ENCODE results near the gene MOB1B.

MOB1B gene

DNA sequence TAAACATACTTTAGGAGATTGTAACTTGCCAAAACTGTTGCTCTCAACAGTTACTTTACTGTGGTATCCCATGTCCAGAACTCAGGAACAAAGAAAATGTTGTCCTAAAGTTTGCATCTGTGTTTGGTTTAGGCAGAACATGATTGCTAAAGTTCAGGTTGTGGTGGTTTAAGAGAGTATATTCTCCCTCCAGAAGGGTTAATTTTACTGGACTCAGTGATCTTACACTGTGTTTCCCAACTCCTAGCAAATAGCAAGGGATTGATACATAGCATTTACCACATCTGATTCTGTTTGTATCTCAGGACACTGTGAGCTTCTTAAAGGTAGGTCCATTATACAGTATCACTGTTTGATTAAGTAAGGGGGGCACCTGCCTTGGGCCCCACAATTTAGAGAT is 78.0 kb downstream of the MOB1B start:
- no peak overlapping the region for H3K4me3 ChIP-seq (ENCODE audit: low read depth, low read length)
- TF ChIP-seq, protein P1, sequence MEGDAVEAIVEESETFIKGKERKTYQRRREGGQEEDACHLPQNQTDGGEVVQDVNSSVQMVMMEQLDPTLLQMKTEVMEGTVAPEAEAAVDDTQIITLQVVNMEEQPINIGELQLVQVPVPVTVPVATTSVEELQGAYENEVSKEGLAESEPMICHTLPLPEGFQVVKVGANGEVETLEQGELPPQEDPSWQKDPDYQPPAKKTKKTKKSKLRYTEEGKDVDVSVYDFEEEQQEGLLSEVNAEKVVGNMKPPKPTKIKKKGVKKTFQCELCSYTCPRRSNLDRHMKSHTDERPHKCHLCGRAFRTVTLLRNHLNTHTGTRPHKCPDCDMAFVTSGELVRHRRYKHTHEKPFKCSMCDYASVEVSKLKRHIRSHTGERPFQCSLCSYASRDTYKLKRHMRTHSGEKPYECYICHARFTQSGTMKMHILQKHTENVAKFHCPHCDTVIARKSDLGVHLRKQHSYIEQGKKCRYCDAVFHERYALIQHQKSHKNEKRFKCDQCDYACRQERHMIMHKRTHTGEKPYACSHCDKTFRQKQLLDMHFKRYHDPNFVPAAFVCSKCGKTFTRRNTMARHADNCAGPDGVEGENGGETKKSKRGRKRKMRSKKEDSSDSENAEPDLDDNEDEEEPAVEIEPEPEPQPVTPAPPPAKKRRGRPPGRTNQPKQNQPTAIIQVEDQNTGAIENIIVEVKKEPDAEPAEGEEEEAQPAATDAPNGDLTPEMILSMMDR (conservative IDR thresholded peaks at IDR 0.05; ENCODE audit: low read depth, low read length) = no peak
- DNase-seq (ENCODE audit: low read depth) = no peak

DNA sequence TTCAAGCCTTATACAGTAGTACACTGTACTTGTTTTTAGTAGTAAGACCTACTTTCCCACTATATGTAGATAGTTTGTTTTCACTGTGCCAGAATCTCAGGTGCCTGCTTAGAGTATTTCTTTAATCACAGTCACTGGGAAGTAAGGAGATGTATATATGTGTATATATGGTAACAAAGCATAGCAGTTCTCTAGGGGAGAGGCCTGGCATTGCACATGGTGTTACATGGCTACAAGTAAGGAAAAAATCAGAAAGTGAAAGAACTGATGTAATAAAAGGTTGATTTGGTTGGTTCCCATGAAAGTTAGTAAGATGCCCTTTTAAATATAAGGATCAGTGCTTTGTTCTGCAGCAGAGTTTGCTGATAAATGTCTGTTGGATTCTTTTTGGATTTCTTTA is 81.9 kb downstream of the MOB1B start:
- DNase-seq (ENCODE audit: low read depth) = no peak
- TF ChIP-seq, protein P1 (conservative IDR thresholded peaks at IDR 0.05; ENCODE audit: low read depth, low read length) = no peak
- no peak overlapping the region for H3K4me3 ChIP-seq (ENCODE audit: low read depth, low read length)

DNA sequence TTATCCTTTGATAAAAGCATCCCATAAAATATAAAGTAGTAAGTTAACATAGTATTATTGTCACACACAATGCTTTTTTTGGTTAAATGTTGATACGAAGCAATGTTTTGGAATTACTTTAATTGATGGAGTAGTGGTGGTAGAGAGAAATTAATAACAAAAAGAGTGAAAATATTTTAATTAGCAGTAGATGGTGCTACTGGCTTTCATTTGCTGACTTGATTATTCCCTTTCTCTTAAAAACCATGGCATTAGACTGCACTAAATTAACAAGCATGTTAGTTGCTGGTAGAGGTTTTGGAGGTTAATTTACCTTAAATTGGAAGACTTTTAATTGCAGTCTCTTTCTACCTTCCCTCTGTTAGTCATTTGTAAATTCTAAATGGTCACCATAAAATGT is 82.4 kb downstream of the MOB1B start:
- no peak for DNase-seq (ENCODE audit: low read depth)
- no peak overlapping the region for H3K4me3 ChIP-seq (ENCODE audit: low read depth, low read length)
- TF ChIP-seq, protein P1 (conservative IDR thresholded peaks at IDR 0.05; ENCODE audit: low read depth, low read length) = no peak

DNA sequence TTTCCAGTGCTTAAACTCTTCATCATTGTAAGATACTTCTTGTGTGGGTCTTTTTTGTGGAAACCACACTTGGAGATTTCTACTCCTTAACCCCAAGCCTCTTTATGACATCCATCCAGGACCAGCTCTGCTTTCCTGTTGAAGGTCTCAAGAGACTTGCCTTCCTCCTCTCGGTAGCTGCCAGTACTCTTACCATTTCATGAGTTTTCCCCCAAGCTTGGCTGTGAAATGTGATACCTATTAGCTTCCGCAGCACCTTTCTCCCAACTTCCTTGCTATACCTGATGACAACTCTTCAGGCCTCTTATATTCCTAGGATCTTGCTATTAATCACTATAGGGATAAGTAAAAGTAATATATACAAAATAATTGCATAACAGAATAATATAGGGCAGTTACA is 89.4 kb downstream of the MOB1B start:
- H3K4me3 ChIP-seq (ENCODE audit: low read depth, low read length) = no peak overlapping the region
- TF ChIP-seq, protein P1 (conservative IDR thresholded peaks at IDR 0.05; ENCODE audit: low read depth, low read length) = no peak
- no peak for DNase-seq (ENCODE audit: low read depth)

DNA sequence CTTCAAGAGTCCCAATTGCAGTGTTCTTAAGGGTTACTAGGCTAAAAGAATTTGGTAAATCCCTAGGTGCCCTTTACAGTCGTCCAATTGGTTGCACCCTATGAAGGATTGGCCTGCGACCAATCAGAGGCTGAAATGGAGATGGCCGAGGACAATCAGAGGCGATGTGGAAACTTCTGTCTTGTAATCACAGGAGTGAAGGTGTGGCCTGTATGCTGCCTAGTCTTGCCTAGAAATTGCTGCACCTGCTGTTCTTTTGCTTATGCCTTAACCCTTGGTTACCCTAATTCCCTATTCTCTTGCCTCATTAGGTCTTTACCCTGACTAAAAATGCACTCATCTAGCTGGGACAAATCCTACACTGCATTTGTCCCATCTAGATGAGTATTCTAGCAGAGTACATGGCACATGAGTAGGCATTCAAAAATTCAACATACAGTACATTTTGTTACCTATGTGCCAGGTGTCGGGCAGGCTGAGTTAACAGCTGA is 90.3 kb downstream of the MOB1B start:
- TF ChIP-seq, protein P1 (conservative IDR thresholded peaks at IDR 0.05; ENCODE audit: low read depth, low read length) = no peak
- no peak for DNase-seq (ENCODE audit: low read depth)
- H3K4me3 ChIP-seq (ENCODE audit: low read depth, low read length) = peak overlapping the region; percentile 83

DNA sequence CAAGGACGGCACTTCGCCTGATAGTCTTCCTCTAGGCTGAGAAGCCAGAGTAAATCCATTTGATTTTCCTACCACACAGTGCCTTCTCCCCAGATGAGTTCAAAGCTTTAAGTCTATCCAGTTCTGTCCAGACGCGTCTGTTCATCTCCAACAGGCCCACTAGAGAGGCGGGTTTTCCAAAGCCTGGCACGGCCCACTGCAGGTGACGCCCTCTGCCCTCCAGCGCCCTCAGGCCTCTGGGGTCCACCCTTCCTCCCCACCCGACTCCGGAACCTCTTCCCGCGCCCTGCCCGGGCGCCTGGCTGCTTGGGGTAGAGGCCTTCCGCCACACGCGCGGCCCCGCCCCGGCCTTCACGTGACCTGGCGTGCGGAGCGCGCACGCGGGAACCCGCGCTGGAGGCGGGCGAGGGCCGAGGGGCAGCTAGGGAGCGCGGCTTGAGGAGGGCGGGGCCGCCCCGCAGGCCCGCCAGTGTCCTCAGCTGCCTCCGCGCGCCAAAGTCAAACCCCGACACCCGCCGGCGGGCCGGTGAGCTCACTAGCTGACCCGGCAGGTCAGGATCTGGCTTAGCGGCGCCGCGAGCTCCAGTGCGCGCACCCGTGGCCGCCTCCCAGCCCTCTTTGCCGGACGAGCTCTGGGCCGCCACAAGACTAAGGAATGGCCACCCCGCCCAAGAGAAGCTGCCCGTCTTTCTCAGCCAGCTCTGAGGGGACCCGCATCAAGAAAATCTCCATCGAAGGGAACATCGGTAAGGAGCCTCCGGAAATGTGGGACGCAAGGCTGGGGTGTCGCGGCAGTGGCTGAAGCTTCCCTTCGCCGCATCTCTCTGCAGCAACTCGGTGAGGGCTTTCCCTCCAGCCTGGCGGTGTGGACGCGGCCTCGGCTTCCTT is 91.3 kb downstream of the MOB1B start, which contains the start of gene DCK:
Gene DCK (plus strand): TSS at position 469 of the 888 bp plus-strand sequence. CDS start 187 bp downstream, at position 656.
- DNase-seq (ENCODE audit: low read depth) = peak; percentile 91
- peak within 1 kb of the TSS; percentile 83 for H3K4me3 ChIP-seq (ENCODE audit: low read depth, low read length)
- TF ChIP-seq, protein P1 (conservative IDR thresholded peaks at IDR 0.05; ENCODE audit: low read depth, low read length) = no peak

DNA sequence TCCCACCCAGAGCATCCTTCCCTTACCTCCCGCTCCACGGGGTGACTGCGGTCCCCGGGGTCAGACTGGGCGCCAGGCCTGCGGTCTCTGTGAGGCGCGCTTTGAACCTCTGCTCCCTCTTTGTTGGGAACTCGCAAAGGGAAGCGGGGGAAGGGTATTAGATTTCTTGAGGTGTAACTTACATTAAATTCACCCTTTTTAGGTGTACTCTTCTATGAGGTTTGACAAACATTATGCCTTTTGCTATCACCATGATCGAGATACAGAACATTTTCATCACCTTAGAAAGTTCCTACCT is 91.8 kb downstream of the MOB1B start:
- TF ChIP-seq, protein P1 (conservative IDR thresholded peaks at IDR 0.05; ENCODE audit: low read depth, low read length) = no peak
- no peak for DNase-seq (ENCODE audit: low read depth)
- peak overlapping the region; percentile 83 for H3K4me3 ChIP-seq (ENCODE audit: low read depth, low read length)
